GM23338 (cell line): Measurements from ENCODE around the gene RNF40. TPM values are rescaled to one million over a fixed set of nuclear protein-coding genes. Genes with fewer than 3 reads are reported as not detected.

Experiments
- ATAC-seq: fragments of 200-7000 bp; cut with Tn5 transposase; 3 replicates; pipeline ENCODE4 v1.9.1; 2020
- DNase-seq: peaks from one replicate; pipeline ENCODE4 v3.0.0-alpha.2; 2015; ENCODE audit warnings: low spot score
- H2AFZ ChIP-seq: fragments of 200-600 bp; sonication (generic); 2 replicates; pipeline ENCODE4 v1.8.0; 2016; ENCODE audit warnings: antibody characterized with exemption, mild to moderate bottlenecking, moderate library complexity
- H3F3A ChIP-seq: fragments of 200-600 bp; sonication (generic); replicated peaks from 2 replicates; pipeline ENCODE4 v1.8.0; 2017; ENCODE audit warnings: antibody characterized with exemption, mixed run types, low read depth
- H3K27ac ChIP-seq: fragments of 200-600 bp; sonication (generic); 2 replicates; pipeline ENCODE4 v1.6.1; 2016; ENCODE audit warnings: low read depth
- H3K27me3 ChIP-seq: fragments of 200-600 bp; sonication (generic); 2 replicates; pipeline ENCODE4 v1.8.0; 2016; ENCODE audit warnings: mild to moderate bottlenecking, mixed run types, moderate library complexity; ENCODE audit not compliant: insufficient read depth
- H3K36me3 ChIP-seq: fragments of 200-600 bp; sonication (generic); 2 replicates; pipeline ENCODE4 v1.8.0; 2016; ENCODE audit warnings: mild to moderate bottlenecking; ENCODE audit not compliant: insufficient read depth
- H3K4me1 ChIP-seq: fragments of 200-600 bp; sonication (generic); 2 replicates; pipeline ENCODE4 v1.8.0; 2016; ENCODE audit warnings: mild to moderate bottlenecking, moderate library complexity; ENCODE audit not compliant: insufficient read depth
- H3K4me2 ChIP-seq: fragments of 200-600 bp; sonication (generic); 2 replicates; pipeline ENCODE4 v1.7.1; 2017; ENCODE audit warnings: mixed run types
- H3K4me3 ChIP-seq: fragments of 200-600 bp; sonication (generic); 2 replicates; pipeline ENCODE4 v1.6.1; 2016; ENCODE audit warnings: mixed run types
- H3K79me2 ChIP-seq: fragments of 200-600 bp; sonication (generic); replicated peaks from 2 replicates; pipeline ENCODE4 v1.8.0; 2017; ENCODE audit warnings: mild to moderate bottlenecking; ENCODE audit not compliant: insufficient read depth
- H3K9me2 ChIP-seq: fragments of 200-600 bp; sonication (generic); 2 replicates; pipeline ENCODE4 v1.8.0; 2017; ENCODE audit not compliant: insufficient read depth
- H4K20me1 ChIP-seq: fragments of 200-600 bp; sonication (generic); replicated peaks from 2 replicates; pipeline ENCODE4 v1.8.0; 2017; ENCODE audit warnings: mild to moderate bottlenecking; ENCODE audit not compliant: insufficient read depth
- H3K27ac Mint-ChIP-seq: 2 replicates; pipeline ENCODE4 v1.8.0; 2020; ENCODE audit warnings: inconsistent platforms, mild to moderate bottlenecking, moderate library complexity, mixed read lengths
- H3K27me3 Mint-ChIP-seq: 3 replicates; pipeline ENCODE4 v1.8.0; 2022; ENCODE audit warnings: low read depth, mild to moderate bottlenecking, moderate library complexity, mixed read lengths, inconsistent platforms; ENCODE audit not compliant: insufficient read depth, poor library complexity
- H3K36me3 Mint-ChIP-seq: 3 replicates; pipeline ENCODE4 v1.8.0; 2021; ENCODE audit warnings: low read depth, mild to moderate bottlenecking, inconsistent platforms, moderate library complexity, mixed read lengths
- H3K4me1 Mint-ChIP-seq: 3 replicates; pipeline ENCODE4 v1.8.0; 2020; ENCODE audit warnings: mild to moderate bottlenecking, inconsistent platforms, mixed read lengths
- H3K4me3 Mint-ChIP-seq: 3 replicates; pipeline ENCODE4 v1.8.0; 2021; ENCODE audit warnings: moderate library complexity, mild to moderate bottlenecking, inconsistent platforms, mixed read lengths
- H3K9me3 Mint-ChIP-seq: 3 replicates; pipeline ENCODE4 v1.8.0; 2020; ENCODE audit warnings: moderate library complexity, mild to moderate bottlenecking, inconsistent platforms, mixed read lengths
- CREB1 ChIP-seq: fragments of 250-450 bp; sonication (Bioruptor Pico); IDR thresholded peaks from 2 replicates; pipeline ENCODE4 v1.5.0; 2020; ENCODE audit warnings: low read depth, mild to moderate bottlenecking, moderate library complexity
- ETS1 ChIP-seq: IDR thresholded peaks from 2 replicates; pipeline ENCODE4 v1.6.1; 2016; ENCODE audit warnings: antibody characterized with exemption
- EZH2 ChIP-seq: fragments of 200-600 bp; sonication (generic); IDR thresholded peaks from one replicate; pipeline ENCODE4 v1.8.0; 2017; ENCODE audit warnings: antibody characterized with exemption, mild to moderate bottlenecking, low read depth; ENCODE audit not compliant: unreplicated experiment
- EZH2phosphoT487 ChIP-seq: fragments of 200-600 bp; sonication (generic); IDR thresholded peaks from one replicate; pipeline ENCODE4 v1.8.1; 2018; ENCODE audit warnings: antibody characterized with exemption; ENCODE audit not compliant: unreplicated experiment
- JUNB ChIP-seq: IDR thresholded peaks from one replicate; pipeline ENCODE4 v1.6.1; 2016; ENCODE audit warnings: antibody characterized with exemption; ENCODE audit not compliant: unreplicated experiment
- NANOG ChIP-seq: IDR thresholded peaks from 2 replicates; pipeline ENCODE4 v1.6.1; 2016; ENCODE audit warnings: antibody characterized with exemption, borderline replicate concordance
- POLR2AphosphoS5 ChIP-seq: IDR thresholded peaks from 2 replicates; pipeline ENCODE4 v1.6.1; 2016; ENCODE audit warnings: antibody characterized with exemption, low read depth
- STAT1 ChIP-seq: IDR thresholded peaks from one replicate; pipeline ENCODE4 v1.6.1; 2016; ENCODE audit warnings: antibody characterized with exemption; ENCODE audit not compliant: unreplicated experiment
- ZNF114 ChIP-seq: fragments of 250-450 bp; sonication (Bioruptor Pico); IDR thresholded peaks from 2 replicates; pipeline ENCODE4 v1.5.0; 2020; ENCODE audit warnings: mild to moderate bottlenecking, moderate library complexity
- ZNF331 ChIP-seq: fragments of 250-450 bp; sonication (Bioruptor Pico); IDR thresholded peaks from 2 replicates; pipeline ENCODE4 v1.5.0; 2020; ENCODE audit warnings: low read depth, mild to moderate bottlenecking, moderate library complexity
- polyA plus RNA-seq: library from polyadenylated mRNA; unstranded; fragments of >200 nt; fragmentation: Nextera tagmentation; extraction: Ambion mirVana; gene quantifications from 2 replicates; pipeline ENCODE4 v1.2.1, GENCODE V29; 2016
- total RNA-seq: library from RNA; depleted of rRNA; stranded (reverse); fragments of >200 nt; shearing (Covaris generic); gene quantifications from 2 replicates; pipeline ENCODE4 v1.2.3, GENCODE V29; 2014
- TF ChIP-seq, protein P1 (sequence below): IDR thresholded peaks from one replicate; pipeline ENCODE4 v1.6.1; 2018; ENCODE audit warnings: antibody characterized with exemption; ENCODE audit not compliant: unreplicated experiment
- TF ChIP-seq, protein P2 (sequence below): fragments of 250-450 bp; sonication (Bioruptor Pico); IDR thresholded peaks from 2 replicates; pipeline ENCODE4 v1.5.0; 2020; ENCODE audit warnings: mild to moderate bottlenecking, moderate library complexity

Gene RNF40
- total and polyA plus RNA-seq, 2 experiments from 2014 or later: 36.0 to 78.5 TPM

DNA sequence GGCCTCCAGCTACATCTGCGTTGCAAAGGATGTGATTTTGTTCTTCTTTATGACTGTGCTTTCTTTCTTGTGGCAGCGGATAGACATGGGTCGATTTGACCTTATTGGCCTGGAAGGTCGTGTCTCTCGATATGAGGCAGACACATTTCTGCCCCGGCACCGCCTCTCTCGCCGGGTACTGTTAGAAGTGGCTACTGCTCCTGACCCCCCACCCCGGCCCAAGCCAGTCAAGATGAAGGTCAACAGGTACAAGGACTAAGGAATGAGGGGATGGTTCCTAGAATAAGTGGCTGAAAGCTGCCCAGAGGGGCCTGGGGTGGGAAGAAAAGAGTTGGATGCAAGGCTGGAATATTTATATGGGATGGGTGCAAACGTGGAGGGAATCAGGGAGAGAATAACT, 42.0 kb upstream of the RNF40 start (continued):
- TF ChIP-seq ETS1 (no peak), ZNF331 (CRISPR knock-in tag) (no peak), JUNB (no peak), POLR2AphosphoS5 (no peak), ZNF114 (CRISPR knock-in tag) (no peak), STAT1 (no peak)
- TF ChIP-seq, protein P1, sequence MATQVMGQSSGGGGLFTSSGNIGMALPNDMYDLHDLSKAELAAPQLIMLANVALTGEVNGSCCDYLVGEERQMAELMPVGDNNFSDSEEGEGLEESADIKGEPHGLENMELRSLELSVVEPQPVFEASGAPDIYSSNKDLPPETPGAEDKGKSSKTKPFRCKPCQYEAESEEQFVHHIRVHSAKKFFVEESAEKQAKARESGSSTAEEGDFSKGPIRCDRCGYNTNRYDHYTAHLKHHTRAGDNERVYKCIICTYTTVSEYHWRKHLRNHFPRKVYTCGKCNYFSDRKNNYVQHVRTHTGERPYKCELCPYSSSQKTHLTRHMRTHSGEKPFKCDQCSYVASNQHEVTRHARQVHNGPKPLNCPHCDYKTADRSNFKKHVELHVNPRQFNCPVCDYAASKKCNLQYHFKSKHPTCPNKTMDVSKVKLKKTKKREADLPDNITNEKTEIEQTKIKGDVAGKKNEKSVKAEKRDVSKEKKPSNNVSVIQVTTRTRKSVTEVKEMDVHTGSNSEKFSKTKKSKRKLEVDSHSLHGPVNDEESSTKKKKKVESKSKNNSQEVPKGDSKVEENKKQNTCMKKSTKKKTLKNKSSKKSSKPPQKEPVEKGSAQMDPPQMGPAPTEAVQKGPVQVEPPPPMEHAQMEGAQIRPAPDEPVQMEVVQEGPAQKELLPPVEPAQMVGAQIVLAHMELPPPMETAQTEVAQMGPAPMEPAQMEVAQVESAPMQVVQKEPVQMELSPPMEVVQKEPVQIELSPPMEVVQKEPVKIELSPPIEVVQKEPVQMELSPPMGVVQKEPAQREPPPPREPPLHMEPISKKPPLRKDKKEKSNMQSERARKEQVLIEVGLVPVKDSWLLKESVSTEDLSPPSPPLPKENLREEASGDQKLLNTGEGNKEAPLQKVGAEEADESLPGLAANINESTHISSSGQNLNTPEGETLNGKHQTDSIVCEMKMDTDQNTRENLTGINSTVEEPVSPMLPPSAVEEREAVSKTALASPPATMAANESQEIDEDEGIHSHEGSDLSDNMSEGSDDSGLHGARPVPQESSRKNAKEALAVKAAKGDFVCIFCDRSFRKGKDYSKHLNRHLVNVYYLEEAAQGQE: no peak

GRCh38 chr16:30720694-30721093, 41.4 kb upstream of the RNF40 start:
- peaks cover 6% of the 10 kb centered on the region for H3K27me3 Mint-ChIP-seq
- H3K9me3 Mint-ChIP-seq: no peaks in the 10 kb centered on the region
- no peak overlapping the region for H3K27ac Mint-ChIP-seq
- TF ChIP-seq NANOG: no peak
- no peak for TF ChIP-seq EZH2
- TF ChIP-seq, protein P2, sequence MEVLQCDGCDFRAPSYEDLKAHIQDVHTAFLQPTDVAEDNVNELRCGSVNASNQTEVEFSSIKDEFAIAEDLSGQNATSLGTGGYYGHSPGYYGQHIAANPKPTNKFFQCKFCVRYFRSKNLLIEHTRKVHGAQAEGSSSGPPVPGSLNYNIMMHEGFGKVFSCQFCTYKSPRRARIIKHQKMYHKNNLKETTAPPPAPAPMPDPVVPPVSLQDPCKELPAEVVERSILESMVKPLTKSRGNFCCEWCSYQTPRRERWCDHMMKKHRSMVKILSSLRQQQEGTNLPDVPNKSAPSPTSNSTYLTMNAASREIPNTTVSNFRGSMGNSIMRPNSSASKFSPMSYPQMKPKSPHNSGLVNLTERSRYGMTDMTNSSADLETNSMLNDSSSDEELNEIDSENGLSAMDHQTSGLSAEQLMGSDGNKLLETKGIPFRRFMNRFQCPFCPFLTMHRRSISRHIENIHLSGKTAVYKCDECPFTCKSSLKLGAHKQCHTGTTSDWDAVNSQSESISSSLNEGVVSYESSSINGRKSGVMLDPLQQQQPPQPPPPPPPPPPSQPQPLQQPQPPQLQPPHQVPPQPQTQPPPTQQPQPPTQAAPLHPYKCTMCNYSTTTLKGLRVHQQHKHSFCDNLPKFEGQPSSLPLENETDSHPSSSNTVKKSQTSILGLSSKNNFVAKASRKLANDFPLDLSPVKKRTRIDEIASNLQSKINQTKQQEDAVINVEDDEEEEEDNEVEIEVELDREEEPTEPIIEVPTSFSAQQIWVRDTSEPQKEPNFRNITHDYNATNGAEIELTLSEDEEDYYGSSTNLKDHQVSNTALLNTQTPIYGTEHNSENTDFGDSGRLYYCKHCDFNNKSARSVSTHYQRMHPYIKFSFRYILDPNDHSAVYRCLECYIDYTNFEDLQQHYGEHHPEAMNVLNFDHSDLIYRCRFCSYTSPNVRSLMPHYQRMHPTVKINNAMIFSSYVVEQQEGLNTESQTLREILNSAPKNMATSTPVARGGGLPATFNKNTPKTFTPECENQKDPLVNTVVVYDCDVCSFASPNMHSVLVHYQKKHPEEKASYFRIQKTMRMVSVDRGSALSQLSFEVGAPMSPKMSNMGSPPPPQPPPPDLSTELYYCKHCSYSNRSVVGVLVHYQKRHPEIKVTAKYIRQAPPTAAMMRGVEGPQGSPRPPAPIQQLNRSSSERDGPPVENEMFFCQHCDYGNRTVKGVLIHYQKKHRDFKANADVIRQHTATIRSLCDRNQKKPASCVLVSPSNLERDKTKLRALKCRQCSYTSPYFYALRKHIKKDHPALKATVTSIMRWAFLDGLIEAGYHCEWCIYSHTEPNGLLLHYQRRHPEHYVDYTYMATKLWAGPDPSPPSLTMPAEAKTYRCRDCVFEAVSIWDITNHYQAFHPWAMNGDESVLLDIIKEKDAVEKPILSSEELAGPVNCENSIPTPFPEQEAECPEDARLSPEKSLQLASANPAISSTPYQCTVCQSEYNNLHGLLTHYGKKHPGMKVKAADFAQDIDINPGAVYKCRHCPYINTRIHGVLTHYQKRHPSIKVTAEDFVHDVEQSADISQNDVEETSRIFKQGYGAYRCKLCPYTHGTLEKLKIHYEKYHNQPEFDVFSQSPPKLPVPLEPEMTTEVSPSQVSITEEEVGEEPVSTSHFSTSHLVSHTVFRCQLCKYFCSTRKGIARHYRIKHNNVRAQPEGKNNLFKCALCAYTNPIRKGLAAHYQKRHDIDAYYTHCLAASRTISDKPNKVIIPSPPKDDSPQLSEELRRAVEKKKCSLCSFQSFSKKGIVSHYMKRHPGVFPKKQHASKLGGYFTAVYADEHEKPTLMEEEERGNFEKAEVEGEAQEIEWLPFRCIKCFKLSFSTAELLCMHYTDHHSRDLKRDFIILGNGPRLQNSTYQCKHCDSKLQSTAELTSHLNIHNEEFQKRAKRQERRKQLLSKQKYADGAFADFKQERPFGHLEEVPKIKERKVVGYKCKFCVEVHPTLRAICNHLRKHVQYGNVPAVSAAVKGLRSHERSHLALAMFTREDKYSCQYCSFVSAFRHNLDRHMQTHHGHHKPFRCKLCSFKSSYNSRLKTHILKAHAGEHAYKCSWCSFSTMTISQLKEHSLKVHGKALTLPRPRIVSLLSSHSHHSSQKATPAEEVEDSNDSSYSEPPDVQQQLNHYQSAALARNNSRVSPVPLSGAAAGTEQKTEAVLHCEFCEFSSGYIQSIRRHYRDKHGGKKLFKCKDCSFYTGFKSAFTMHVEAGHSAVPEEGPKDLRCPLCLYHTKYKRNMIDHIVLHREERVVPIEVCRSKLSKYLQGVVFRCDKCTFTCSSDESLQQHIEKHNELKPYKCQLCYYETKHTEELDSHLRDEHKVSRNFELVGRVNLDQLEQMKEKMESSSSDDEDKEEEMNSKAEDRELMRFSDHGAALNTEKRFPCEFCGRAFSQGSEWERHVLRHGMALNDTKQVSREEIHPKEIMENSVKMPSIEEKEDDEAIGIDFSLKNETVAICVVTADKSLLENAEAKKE (CRISPR knock-in tag): no peak
- no peak for TF ChIP-seq CREB1 (CRISPR knock-in tag)
- no peak for TF ChIP-seq EZH2phosphoT487
- no peak overlapping the region for H3K4me3 ChIP-seq
- H3K4me3 Mint-ChIP-seq: no peak overlapping the region
- no peaks in the 10 kb centered on the region for H3K9me2 ChIP-seq
- H2AFZ ChIP-seq: no peak overlapping the region
- peaks cover 6% of the 10 kb centered on the region; the same call in 1 of the 2 replicates for H3K79me2 ChIP-seq
- ATAC-seq (no peak), DNase-seq (no peak)
- peaks cover 23% of the 10 kb centered on the region for H4K20me1 ChIP-seq
- H3K4me2 ChIP-seq: no peak overlapping the region
- no peaks in the 10 kb centered on the region for H3K27me3 ChIP-seq
- peaks cover 93% of the 10 kb centered on the region for H3K36me3 Mint-ChIP-seq
- peaks cover 57% of the 10 kb centered on the region for H3K36me3 ChIP-seq
- H3K4me1 Mint-ChIP-seq: no peaks in the 10 kb centered on the region
- H3K4me1 ChIP-seq: no peaks in the 10 kb centered on the region
- no peak overlapping the region for H3K27ac ChIP-seq
- H3F3A ChIP-seq: 0 out of 2 replicates have a peak, but pooled peaks cover 1% of the 10 kb centered on the region
